Dermis microvascular lymphatic vessel endothelial cell (primary cell): ENCODE data around the gene PTPN4. TPM values are rescaled to one million over a fixed set of nuclear protein-coding genes. Genes with fewer than 3 reads are reported as not detected.
A peak's percentile ranks its signal among the peaks of the same experiment; 100 is the strongest.

Experiments used
- DNase-seq, 2 donors: peaks; one replicate each; pipeline versions ENCODE4 v3.0.0 to v3.0.0-alpha.2; 2010; ENCODE audit warnings: low read depth in 2 of 2
- total RNA-seq: library from RNA; depleted of rRNA; stranded (reverse); fragments of >200 nt; gene quantifications from 2 replicates; pipeline ENCODE4 v1.2.1, GENCODE V29; 2014

Gene PTPN4
- total RNA-seq, 1 donor from 2014 or later = 27.1 TPM

- DNase-seq = no peak
Observed at GRCh38 chr2:119853777-119854399, 94.2 kb downstream of the PTPN4 start.

- DNase-seq = no peak
Observed at GRCh38 chr2:119856469-119856901, 96.8 kb downstream of the PTPN4 start.

GRCh38 chr2:119857742-119858141 is 98.0 kb downstream of the PTPN4 start:
- DNase-seq = no peak

- no peak for DNase-seq
Observed at GRCh38 chr2:119859528-119859927, 99.8 kb downstream of the PTPN4 start.

GRCh38 chr2:119860924-119861323 is 101.2 kb downstream of the PTPN4 start:
- DNase-seq = no peak

- no peak for DNase-seq
Observed at GRCh38 chr2:119862127-119862889, 102.6 kb downstream of the PTPN4 start.

GRCh38 chr2:119864318-119864717 is 104.6 kb downstream of the PTPN4 start:
- peak in 1 of 2 donors; percentile 37 for DNase-seq

GRCh38 chr2:119871725-119872124 is 112.0 kb downstream of the PTPN4 start:
- no peak for DNase-seq

GRCh38 chr2:119873350-119874315 is 113.9 kb downstream of the PTPN4 start:
- DNase-seq = no peak

- no peak for DNase-seq
Observed at GRCh38 chr2:119879502-119879901, 119.8 kb downstream of the PTPN4 start.

- peak in 1 of 2 donors; percentile 31 for DNase-seq
Observed at GRCh38 chr2:119888680-119889079, 129.0 kb downstream of the PTPN4 start.

- DNase-seq = no peak
Observed at GRCh38 chr2:119897736-119898395, 138.1 kb downstream of the PTPN4 start.

GRCh38 chr2:119901013-119901412 is 141.3 kb downstream of the PTPN4 start:
- DNase-seq = no peak

GRCh38 chr2:119910566-119910965 is 150.8 kb downstream of the PTPN4 start:
- DNase-seq = peak; percentile 2 to 71

GRCh38 chr2:119914266-119914665 is 154.5 kb downstream of the PTPN4 start:
- DNase-seq = no peak

- DNase-seq = no peak
Observed at GRCh38 chr2:119921825-119922224, 162.1 kb downstream of the PTPN4 start.

GRCh38 chr2:119922699-119923098 is 163.0 kb downstream of the PTPN4 start:
- DNase-seq = no peak

- peak in 1 of 2 donors; percentile 1 for DNase-seq
Observed at GRCh38 chr2:119929537-119929936, 169.8 kb downstream of the PTPN4 start.

- no peak for DNase-seq
Observed at GRCh38 chr2:119932809-119933208, 173.1 kb downstream of the PTPN4 start.

- DNase-seq = no peak
Observed at GRCh38 chr2:119934319-119934718, 174.6 kb downstream of the PTPN4 start.

- DNase-seq = no peak
Observed at GRCh38 chr2:119937680-119938079, 178.0 kb downstream of the PTPN4 start.
